Right hindlimb (tissue), 1 donor: ENCODE data around the gene BEGAIN.
A peak's percentile ranks its signal among the peaks of the same experiment; 100 is the strongest.

Experiments used
- DNase-seq: peaks from one replicate; pipeline ENCODE4 v3.0.0-alpha.2; 2018

BEGAIN gene

DNA sequence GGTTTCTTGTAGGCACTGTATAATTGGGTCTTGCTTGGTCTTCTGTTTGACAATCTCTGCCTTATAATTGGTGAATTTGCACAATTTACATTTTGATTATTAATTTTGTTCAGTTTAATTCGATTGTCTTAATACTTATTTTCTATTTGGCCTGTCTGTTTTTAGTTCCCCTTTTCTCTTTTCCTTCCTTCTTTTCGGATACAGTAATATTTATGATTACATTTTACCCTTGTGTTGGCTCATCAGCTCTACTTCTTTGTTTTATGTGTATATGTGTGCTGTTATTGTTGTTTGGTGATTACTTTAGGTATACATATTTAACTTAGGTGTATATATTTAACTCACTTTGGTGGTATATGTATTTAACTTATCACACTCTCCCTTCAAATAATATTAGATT lies 12.8 kb upstream of the BEGAIN start:
- DNase-seq: no peak

DNA sequence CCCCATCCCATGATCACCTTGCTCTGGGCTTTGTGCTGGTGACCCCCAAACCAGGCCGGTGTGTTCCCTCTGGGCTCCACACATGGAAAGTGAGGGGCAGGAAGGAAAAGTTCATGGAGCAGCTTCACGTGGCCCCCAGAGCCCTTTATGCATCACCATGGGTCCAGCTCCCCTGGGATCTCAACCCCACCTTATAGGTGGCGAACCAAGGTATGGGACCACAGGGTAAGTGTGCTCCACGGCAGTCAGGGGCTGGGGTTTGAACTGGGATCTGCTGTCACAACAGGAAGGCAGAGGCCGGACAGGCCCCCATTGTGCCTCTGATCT lies 7.4 kb upstream of the BEGAIN start:
- DNase-seq: peak; percentile 4

DNA sequence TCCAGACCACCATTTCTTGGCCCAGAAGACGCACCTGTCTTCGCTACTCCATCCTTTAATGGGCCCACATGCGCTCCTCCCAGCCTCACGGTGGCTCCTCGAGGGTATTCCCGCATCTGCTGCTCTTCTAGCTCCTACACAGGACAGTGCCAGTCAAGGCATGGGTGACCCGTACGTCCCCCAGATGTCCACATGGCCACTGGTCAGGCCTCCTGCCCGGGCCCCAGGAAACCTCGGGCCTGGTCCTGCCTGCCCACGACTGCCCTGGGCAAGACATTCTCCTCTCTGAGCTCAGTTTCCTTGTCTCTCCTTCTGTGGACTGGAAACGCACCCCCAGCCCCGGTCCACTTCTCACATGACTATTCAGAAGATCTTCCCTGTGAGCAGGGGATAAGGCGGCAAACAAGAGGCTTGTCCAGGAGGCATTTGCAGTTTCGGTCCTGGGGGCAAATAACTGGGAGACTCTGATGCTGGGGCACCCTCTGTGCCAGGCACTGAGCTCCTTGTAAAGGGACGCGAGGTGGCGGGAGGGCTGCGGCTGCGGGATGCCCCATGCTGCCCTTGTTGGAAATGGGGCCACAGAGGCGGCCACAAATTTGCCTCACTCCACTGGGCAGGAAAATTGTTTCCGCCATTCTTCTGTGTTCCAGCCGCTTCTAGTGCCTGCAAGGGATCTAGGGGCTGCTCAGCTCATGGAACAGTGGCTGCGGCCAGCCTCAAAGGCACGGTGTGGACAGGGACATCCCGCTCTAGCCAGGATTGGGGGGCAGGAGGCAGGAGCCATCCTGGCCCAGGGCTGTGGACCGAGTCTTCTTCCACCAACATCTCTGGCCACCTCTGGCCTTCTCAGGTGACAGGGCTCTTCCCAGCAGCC lies 6.8 kb upstream of the BEGAIN start:
- peak; percentile 11 for DNase-seq

DNA sequence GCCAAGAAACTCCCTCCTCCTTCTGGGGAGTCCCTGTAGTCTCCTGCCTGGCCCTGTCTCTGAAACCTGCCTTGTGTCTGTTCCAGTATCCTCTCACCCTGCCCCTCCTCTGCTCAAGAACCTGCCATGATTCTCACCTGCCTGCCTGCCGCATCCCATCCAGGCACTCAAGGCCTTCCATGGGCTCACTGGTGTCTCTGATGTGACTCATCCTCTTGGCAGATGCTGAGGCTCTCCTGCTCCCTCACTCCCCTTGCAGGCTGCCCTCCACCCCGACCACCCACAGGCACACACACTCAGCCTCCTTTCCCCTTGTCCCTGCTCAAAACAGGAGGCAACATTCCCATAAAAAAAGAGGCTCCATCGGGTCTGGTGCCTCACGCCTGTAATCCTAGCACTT lies 5.8 kb upstream of the BEGAIN start:
- DNase-seq: peak; percentile 6

DNA sequence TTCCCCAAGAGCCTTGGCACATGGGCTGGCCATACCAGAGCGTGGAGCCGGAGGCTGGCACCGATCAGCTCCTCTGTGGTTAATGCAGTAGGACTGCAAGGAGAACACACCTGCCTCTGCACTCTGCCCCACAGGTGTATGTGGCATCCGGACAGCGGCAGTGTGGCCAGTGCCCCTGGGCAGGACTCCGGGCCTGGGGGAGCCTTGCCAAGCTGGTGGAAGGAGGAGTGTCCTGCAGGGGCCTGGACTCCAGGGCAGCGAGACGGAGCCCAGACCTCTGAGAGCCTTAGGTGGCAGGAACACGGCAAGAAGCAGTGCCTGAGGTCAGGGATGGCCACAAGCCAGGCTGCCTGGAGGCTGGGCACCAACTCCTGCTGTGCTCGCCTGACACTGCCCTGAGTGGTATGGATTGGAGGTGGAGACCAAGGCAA lies 5.3 kb upstream of the BEGAIN start:
- DNase-seq: peak; percentile 17

DNA sequence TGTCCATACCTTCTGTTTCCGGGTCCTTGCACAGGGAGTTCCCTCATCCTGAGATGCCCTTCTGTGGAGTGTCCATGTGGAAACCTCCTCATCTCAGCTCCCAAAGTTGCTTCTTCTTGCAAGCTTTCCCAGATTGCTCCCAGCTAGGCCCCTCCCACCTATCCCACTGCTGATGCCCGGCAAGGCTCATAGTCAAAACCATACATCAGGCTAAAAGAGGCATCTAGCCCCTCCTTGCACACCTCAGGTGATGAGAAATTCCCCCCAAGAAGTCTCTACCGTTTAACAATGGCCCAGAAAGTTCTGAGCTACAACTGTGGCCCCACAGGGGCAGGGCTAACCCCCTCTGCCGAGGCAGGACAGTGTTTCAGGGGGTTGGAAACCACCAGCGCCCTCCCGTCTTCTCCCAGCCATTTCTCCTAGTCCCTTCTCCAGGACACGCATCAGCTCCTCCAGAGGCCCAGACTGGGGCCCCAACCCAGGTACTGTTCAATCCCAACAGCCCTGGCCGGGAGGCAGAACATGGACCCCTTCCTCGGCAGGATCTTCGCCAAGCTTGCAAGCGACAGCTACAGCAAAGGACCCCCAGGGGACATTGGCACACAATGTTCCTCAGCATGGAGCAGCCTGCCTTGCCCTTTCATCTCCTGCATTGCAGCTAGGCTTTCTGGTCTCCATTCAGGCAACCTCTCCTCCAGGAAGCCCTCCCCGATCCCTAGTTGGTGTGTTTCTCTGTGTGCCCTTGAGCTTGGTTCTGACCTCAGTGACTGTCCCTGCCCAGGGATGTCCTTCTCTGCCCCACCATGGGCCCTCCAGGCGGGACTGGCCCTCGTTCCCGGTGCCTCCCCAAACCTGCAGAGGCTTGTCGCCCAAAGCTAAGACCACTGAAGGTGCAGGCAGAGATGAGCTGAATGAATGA lies 4.5 kb upstream of the BEGAIN start:
- DNase-seq: peak; percentile 13

DNA sequence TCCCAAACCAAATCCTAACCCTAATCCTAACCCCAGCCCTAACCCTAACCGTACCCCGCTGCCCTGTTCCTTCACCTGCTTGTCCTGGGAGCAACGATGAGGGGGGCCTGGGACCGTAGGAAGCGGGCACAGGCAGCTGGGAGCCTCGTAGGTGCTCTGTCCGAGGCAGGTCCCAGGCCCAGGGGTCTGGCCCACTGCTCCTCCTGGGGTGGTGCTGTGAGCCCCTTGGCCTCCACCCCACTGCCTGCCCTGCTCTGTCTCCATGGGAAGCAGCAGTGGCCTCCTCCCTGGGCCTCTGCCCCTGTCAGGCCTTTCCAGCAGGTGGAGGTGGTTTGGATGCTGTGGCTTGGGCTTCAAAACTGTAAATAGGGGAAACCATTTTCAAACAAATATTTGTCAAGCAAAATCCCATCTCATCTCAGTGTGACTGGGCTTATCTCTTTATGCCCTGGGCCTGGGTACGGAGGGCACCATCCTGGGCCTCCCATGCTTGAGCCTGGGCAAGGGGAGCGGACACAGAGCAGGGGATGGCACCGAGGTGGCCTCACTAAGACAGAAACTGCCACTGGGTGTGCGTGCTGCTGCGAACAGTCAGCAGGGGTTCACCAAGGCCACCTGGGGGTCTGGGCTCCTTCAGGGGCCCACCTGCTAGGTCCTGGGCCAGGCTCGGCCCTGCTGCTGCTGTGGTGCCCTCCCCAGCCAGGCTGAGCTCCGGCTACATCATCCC lies 3.7 kb upstream of the BEGAIN start:
- peak; percentile 7 for DNase-seq

DNA sequence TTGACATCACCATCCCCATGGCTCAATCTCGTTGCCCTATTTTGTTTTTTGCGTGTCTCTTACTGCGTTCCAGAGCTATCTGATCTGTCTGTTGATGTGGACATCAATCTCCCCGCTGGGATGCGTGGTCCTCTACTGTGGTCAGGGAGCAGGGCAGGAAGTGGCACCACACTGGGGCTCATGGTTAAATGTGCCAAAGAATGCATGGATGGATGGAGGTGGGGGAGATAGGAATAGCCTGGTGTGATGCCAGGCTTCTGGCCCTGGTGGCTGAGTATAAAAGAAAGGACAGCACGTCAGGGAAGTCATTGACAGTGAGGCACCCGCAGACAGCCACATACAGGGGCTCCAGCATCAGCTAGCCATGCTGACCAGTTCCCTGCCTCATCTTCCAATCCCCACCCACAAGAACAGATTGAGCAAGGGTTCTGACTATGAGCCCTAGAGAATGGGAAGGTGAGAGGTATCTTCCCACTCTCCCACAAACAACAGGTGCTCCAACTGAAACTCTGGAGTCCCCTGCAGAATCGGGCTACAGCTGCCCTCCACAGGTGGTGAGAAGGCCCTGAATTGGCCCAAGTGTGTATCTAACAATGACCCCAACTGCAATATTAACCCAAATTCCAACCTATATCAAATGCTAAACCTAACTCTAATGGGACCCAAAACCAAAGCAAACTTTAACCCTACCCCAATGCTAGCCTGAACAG lies 2.7 kb upstream of the BEGAIN start:
- DNase-seq: peak; percentile 4

DNA sequence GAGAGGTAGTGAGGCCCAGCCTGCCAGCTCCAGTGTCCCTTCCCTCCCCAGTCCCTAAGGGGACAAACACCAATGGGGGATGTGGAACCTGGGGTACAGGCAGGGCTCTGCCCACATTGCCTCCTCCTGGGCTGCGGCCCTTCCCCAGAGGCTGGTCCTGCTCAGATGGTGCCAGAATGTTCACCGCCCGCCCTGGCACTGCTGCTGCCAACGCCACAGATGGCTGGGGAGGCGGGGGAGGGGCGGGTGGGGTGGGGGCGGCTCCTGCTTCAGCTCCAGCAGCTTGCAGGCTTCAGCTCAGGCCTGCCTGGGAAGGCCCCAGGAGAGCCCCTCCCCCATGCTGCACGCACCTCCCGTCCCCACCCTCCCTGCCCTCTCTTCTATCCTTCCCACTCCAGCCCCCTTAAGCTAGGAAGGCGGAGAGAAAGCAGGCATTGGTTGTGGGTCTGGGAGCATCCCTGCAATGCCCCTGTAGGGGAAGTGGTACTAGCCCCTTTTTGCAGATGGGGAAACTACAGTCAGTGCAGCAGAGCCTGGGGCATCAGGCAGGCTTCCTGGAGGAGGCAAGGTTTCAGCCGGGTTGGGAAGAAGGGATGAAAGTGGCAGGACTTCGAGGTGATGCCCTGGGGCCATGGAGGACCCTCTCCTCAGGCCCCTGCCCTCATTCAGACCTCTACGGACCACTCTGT lies 2.0 kb upstream of the BEGAIN start:
- DNase-seq: peak; percentile 48

DNA sequence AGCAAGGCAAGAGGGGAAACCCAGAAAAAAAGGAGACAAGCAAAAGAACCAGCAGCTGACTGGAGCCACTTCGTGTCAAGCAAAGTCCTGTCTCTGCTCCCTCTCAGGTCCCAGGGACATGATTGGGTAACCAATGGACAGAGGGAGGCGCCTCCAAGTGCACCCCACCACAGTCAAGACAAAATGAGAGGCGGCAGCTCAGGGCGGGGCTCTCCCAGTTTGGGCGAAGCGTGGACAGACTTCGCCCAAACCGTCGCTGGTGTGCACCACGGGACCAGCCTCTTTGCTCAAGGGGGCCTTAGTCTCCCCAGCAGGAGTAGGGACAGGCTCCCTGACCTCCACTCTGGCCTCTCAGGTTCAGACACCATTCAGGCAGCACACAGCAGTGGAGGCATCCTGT lies 1.5 kb upstream of the BEGAIN start:
- no peak for DNase-seq

DNA sequence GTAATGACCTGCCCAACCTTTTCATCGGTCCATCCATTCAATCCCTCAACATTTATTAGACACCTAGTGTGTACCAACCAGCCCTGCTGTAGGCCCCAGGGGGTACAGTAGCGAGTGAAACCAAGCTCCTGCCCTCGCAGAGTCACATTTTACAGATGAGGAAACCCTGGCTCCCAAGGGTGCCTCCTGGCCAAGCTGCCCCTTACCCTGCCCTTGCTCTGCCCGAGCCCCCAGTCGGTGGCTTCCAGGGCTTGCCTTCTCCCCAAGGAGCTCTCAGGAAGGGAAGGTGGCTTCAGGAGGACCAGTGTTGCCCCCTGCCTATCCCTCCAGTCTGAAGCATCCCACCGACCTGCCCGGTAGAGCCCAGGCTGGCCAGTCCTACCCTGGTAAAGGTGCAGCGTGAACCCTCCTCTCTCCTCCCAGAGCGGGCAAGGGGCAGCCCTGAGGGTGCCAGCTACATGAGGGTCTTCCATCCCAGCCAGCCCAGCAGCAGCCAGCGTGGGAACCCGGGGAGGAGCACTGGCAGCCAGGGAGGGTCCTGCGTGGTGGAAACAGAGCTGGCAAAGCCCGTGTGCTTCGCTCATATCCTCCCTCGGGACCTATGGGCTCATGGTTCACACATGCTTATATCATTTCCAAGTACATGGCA lies 670 bp upstream of the BEGAIN start:
- DNase-seq: peak; percentile 37

DNA sequence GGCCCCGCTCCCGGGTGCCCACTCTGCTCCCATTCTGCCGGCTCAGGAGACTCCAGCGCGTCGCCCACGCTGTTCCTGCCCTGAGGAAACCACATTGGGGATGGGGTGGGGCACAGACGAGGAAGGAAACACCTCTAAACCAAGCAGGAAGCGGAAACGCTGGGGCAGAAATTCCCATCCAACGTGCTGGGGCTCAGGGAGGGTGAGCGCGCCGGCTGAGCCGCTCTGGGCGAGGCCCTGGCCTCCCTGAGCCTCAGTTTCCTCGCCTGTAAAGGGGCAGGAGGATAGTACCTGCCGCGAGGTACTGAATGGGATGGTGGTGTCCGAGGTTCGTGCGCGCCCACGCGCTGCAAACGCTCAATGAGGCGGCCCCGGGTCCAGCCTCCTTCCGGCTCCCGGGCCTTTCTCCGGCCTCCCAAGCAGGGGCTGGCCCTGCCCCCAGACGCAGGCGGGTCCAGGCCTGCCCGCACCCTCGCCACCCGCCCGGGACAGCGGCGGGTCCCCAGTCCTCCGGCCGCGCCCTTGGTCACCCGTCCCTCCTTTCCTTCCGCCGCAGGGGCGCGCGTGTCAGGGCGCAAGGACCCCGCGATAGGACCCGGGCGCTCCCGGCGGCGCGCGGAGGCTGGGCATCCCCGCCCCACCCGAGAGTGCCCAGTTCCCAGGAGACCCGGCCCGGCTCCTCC lies 673 bp downstream of the BEGAIN start:
- DNase-seq: peak; percentile 51

DNA sequence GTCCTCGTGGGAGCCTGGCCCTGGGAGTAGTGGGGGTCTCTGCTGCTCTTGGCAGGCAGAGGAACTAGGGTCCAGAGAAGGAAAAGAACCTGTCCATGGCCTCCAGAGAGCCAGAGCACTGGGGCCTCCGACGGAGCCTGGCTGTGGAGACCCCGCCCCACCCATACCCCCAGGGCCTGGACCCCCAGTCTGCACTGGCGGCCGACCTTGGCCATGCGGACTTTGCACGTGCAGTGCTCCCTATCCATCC lies 1.1 kb downstream of the BEGAIN start:
- DNase-seq: no peak

DNA sequence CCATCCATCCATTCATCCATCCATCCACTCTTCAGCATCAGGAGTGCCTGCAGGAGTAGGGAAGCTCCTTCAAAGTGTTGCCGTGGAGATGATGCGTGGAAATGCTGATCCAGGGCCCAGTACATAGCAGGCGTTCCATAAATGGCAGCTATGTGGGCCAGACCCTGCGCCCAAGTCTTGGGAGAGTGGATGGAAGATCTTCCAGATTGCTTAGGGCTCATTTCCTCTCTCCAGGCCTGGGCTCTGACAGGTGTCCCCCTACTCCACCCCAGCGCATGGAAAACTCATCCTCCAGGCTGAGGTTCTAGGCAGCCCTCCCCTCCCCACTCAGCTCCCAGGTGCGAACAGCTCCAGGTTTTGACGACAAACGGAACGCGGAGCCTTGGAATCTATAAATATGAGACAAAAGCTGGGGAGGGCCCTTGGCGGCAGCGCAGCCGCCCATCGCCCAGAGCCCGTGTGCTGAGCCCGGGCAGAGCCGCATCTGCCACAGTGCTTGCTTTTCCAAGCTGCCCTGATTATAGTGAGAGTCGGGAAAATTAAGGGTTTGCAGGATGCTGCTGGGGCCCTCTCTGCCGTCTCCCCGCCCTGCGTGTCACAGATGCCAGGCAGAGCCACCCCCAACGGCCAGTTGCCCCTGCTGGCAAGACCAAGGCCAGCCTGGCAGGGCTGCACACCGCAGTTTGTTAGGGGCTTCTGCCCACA lies 1.6 kb downstream of the BEGAIN start:
- peak; percentile 36 for DNase-seq

DNA sequence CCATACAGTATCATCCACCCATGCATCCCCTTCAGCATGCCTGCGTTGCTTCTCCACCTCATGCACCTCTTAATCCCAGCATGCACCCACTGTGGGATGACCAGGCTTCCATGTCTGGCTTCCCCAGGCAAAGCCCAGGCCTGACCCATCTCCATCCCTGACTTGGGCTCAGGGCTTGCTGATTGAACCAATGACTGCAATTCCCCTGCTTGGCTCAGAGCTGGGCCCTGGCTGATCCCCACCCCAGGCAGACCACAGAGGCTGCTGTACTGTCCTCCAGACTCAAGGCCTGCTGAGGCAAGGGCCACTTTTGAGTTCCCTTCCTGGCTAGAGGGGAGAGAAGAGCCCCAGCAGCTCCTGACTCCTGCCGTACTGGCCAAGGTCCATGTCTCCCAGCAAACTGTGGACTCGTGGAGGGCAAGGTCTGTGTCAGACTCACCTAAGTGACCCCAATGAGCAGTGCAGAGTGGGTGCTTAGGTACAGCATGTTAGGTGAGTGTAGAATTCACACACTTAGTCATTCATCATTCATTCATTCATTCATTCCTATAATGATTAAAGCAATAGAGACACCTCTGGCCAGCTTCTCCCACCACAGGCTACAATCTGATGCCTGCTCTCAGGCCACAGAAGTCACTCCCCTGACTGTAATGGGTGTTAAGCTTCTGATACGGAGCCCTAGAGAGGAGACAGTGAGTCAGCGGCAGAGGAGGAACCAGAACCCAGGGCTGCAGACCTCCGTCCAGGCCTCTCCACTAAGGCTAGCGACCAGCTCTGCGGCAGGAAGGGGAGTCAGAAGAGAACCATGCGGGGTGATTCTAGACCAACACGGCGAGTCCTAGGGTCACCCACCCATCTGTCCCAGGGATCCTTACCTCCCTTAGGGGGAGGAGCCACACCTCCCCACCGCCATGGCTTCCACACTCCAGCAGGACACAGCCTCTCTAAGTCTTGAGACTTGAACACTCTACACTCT lies 2.9 kb downstream of the BEGAIN start:
- peak; percentile 8 for DNase-seq

DNA sequence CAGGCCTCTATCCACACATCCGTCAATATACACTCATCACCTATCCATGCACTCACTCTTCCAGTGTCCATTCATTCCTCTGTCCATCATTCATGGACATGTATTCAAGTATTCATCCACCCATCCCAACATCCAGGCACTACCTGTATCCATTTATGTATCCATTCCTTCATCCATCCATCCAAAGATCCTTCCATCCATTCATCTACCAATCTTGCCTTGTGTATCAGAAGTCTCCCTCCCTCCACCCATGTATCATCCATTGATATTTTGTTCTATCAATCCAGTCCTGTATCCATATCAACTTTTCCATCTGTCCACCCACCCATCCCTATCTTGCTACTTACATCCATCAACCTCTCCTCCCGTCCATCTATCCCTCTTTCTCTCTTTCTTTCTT lies 4.0 kb downstream of the BEGAIN start:
- no peak for DNase-seq

DNA sequence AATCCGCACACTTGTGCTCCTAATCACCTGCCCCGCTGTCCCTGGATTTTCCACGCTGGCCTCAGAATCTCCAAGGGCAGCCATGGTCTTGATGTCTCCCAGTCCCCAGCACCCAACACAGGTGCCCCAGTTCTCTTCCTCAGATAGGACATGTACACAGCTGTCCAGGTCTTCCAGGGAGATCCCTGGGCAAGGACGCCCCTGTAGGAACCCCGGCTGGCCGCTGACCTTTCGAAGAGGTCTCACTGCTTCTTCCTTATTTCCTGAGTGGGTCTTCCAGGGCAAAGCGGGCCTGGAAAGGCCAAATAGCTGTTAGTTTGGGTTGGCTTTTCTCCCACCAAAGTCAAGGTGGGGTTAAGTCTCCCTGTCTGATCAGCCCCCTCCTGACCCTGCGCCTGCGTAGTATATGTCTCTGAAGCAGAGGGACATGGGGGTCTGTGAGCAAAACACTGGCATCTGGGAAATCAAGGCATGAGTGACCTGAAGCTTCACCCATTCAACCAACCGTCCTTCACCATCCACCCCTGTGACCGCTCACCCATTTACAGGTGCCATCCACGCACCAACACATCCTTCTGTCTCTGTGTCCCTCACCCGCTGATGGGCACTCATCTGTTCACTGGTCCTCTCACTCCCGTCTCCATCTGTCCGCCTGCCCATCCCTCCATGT lies 4.6 kb downstream of the BEGAIN start:
- DNase-seq: peak; percentile 11
